ENCODE results near the gene ZNF785. TPM values are rescaled to one million over a fixed set of nuclear protein-coding genes. Genes with fewer than 3 reads are reported as not detected.

The ZNF785 gene
- total and polyA plus RNA-seq, 2 donors (not counting 3 experiments of a cell fraction or from before 2014, with no cell fraction given): 7.8 to 21.9 TPM

DNA sequence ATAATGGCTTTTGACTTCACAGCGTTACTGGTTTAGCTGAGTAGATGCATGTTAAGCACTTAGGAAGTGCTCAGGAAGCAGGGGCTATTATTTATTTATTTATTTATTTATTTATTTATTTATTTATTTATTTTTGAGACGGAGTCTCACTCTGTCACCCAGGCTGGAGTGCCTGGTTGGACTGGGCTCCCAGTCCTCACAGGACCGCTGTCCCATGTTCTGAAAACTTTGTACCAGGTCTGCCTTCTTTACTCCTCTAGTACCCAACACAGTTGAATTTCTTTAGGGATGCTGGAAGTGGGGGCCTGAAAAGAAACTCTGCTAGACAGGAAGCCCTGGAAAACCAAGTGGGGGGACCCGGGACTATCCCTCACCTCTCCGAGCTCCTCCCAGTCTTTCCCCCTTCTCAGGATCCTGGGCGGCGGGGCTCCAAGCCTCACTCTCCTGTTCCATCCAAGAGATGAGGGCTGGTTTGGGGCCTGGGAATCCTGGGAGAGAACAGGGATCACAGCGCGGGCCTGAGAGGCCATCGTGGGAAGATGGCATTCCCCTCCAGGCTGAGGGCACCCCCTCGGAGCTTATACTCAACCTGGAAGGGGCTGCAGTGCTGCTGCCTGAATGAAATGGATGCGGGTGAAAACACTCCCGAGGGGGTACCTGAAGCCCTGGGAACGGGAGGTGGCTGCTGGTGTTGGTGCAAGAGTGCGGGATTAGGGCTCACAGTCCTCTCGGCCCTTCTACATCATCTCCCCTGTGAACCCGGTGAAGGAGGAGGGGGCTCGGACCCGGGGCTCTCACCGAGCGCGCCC is 14.7 kb downstream of the ZNF785 start:
- H3K36me3 ChIP-seq (ENCODE audit: control insufficient read depth in 2 of 2, extremely low read depth in 1 of 2, insufficient read depth in 2 of 2, low read length in 2 of 2): no peaks in the 10 kb centered on the region
- H3K4me3 ChIP-seq (replicated peaks in 1 of 3; ENCODE audit: insufficient read depth in 1 of 3, low read depth in 1 of 3, low read length in 3 of 3): peak overlapping the region; percentile 31 to 77 (median 76)
- peak overlapping the region; percentile 83 for H3K9ac ChIP-seq (replicated peaks; ENCODE audit: extremely low read depth, insufficient read depth, low read length)
- CTCF ChIA-PET: interaction anchor here (1.0 to 2.4 kb wide), 5 partner anchors 13 to 200 kb away, joined by 3 to 11 read pairs (median 7); partner anchors contain the start of genes DCTPP1, TBC1D10B and ZNF764
- no peaks in the 10 kb centered on the region for H3K79me2 ChIP-seq (ENCODE audit: control insufficient read depth, insufficient read depth, low read length)
- dilution Hi-C loops (cut with MboI; ENCODE audit: extremely low pct_ligation_motif_present, low sequenced_read_pairs) (no loop called here), intact Hi-C loops (cut with micrococcal nuclease) (loop anchor here (1.0 kb wide), 2 partner anchors 39 to 44 kb away; partner anchors contain the start of gene ZNF689)
- H3K4me2 ChIP-seq (ENCODE audit: insufficient read depth, low read length): peak overlapping the region; percentile 75
- H4K20me1 ChIP-seq (replicated peaks; ENCODE audit: control insufficient read depth, extremely low read depth, insufficient read depth, low read length): no peaks in the 10 kb centered on the region
- no peaks in the 10 kb centered on the region for H3K9me3 ChIP-seq (replicated peaks; ENCODE audit: control insufficient read depth, insufficient read depth, low read length)
- TF ChIP-seq FOS (IDR thresholded peaks at IDR 0.05; ENCODE audit: borderline replicate concordance, insufficient read depth, low read length) (no peak), GATA2 (IDR thresholded peaks at IDR 0.05; ENCODE audit: insufficient read depth, insufficient read length, low read depth, low read length) (no peak), JUN (IDR thresholded peaks at IDR 0.05; ENCODE audit: borderline replicate concordance, insufficient read depth, insufficient read length, low read depth) (no peak), POLR2AphosphoS5 (IDR thresholded peaks at IDR 0.05; ENCODE audit: insufficient read depth, low read depth, low read length) (no peak), EZH2 (IDR thresholded peaks at IDR 0.05; ENCODE audit: borderline replicate concordance, low read depth, low read length, severe bottlenecking) (no peak), MYC (IDR thresholded peaks at IDR 0.05; ENCODE audit: low read depth, low read length) (no peak), POLR2A (IDR thresholded peaks at IDR 0.05; ENCODE audit: low read depth, low read length) (no peak)
- TF ChIP-seq, protein P1, sequence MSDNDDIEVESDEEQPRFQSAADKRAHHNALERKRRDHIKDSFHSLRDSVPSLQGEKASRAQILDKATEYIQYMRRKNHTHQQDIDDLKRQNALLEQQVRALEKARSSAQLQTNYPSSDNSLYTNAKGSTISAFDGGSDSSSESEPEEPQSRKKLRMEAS (IDR thresholded peaks at IDR 0.05; ENCODE audit: insufficient read depth, insufficient read length): no peak
- TF ChIP-seq, protein P2, sequence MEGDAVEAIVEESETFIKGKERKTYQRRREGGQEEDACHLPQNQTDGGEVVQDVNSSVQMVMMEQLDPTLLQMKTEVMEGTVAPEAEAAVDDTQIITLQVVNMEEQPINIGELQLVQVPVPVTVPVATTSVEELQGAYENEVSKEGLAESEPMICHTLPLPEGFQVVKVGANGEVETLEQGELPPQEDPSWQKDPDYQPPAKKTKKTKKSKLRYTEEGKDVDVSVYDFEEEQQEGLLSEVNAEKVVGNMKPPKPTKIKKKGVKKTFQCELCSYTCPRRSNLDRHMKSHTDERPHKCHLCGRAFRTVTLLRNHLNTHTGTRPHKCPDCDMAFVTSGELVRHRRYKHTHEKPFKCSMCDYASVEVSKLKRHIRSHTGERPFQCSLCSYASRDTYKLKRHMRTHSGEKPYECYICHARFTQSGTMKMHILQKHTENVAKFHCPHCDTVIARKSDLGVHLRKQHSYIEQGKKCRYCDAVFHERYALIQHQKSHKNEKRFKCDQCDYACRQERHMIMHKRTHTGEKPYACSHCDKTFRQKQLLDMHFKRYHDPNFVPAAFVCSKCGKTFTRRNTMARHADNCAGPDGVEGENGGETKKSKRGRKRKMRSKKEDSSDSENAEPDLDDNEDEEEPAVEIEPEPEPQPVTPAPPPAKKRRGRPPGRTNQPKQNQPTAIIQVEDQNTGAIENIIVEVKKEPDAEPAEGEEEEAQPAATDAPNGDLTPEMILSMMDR (IDR thresholded peaks at IDR 0.05; ENCODE audit: extremely low read depth in 1 of 2, insufficient read depth in 1 of 2, low read depth in 1 of 2, low read length in 2 of 2): no peak
- peak overlapping the region; percentile 24 for H2AFZ ChIP-seq (ENCODE audit: low read depth, low read length)
- peak; percentile 42 for DNase-seq (ENCODE audit: low read depth, low spot score)
- H3K4me1 ChIP-seq (ENCODE audit: control insufficient read depth, extremely low read depth, insufficient read depth, low read length): peaks cover 16% of the 10 kb centered on the region
- POLR2A ChIA-PET: interaction anchor here (1.3 kb wide), 1 partner anchor 12 kb away, joined by 3 read pairs; no protein-coding TSS in a partner anchor
- BruUV-seq (replicated peaks): TSS peak; percentile 44
- H3K27ac ChIP-seq (ENCODE audit: insufficient read depth, low read depth, low read length): peak overlapping the region; percentile 78
- peaks cover 0 to 3% of the 10 kb centered on the region in 2 experiments for H3K27me3 ChIP-seq (ENCODE audit: control insufficient read depth in 2 of 2, insufficient read depth in 2 of 2, low read length in 2 of 2)
- FAIRE-seq: peak; percentile 70
- H3K9me1 ChIP-seq (replicated peaks; ENCODE audit: control insufficient read depth, extremely low read depth, insufficient read depth, low read length): no peaks in the 10 kb centered on the region
